H9 (cell line): ENCODE results near the gene CASD1. TPM values are rescaled to one million over a fixed set of nuclear protein-coding genes. Genes with fewer than 3 reads are reported as not detected.

ENCODE experiments used
- DNase-seq: peaks from one replicate; pipeline ENCODE4 v3.0.0-alpha.2; 2017
- H2AFZ ChIP-seq: one replicate; pipeline ENCODE4 v1.6.1; 2013; ENCODE audit warnings: mild to moderate bottlenecking, low read length, control low read depth, moderate library complexity
- H2AK5ac ChIP-seq: 2 replicates; pipeline ENCODE4 v1.6.1; 2013; ENCODE audit warnings: low read length, control low read depth, mixed read lengths; ENCODE audit not compliant: insufficient read length
- H2BK120ac ChIP-seq: one replicate; pipeline ENCODE4 v1.6.1; 2013; ENCODE audit warnings: low read depth, mild to moderate bottlenecking, low read length, control low read depth, inconsistent platforms; ENCODE audit not compliant: poor library complexity, severe bottlenecking
- H2BK12ac ChIP-seq: 2 replicates; pipeline ENCODE4 v1.6.1; 2013; ENCODE audit warnings: low read length, control low read depth, mixed read lengths, low read depth; ENCODE audit not compliant: insufficient read length
- H2BK15ac ChIP-seq: 2 replicates; pipeline ENCODE4 v1.6.1; 2013; ENCODE audit warnings: low read depth, low read length, control low read depth
- H2BK20ac ChIP-seq: one replicate; pipeline ENCODE4 v1.6.1; 2013; ENCODE audit warnings: low read depth, mild to moderate bottlenecking, low read length, control low read depth, inconsistent platforms; ENCODE audit not compliant: poor library complexity, severe bottlenecking
- H2BK5ac ChIP-seq: 2 replicates; pipeline ENCODE4 v1.6.1; 2013; ENCODE audit warnings: low read length, control low read depth, mixed read lengths; ENCODE audit not compliant: insufficient read length
- H3K14ac ChIP-seq: 2 replicates; pipeline ENCODE4 v1.6.1; 2013; ENCODE audit warnings: low read length, control low read depth; ENCODE audit not compliant: insufficient read depth
- H3K18ac ChIP-seq: 2 replicates; pipeline ENCODE4 v1.6.1; 2013; ENCODE audit warnings: low read depth, mild to moderate bottlenecking, mixed read lengths, low read length, control low read depth; ENCODE audit not compliant: insufficient read length
- H3K23ac ChIP-seq: 2 replicates; pipeline ENCODE4 v1.6.1; 2013; ENCODE audit warnings: low read length, control low read depth, mixed read lengths, low read depth; ENCODE audit not compliant: insufficient read length
- H3K23me2 ChIP-seq: 2 replicates; pipeline ENCODE4 v1.6.1; 2013; ENCODE audit warnings: low read depth, mild to moderate bottlenecking, mixed read lengths, low read length, control low read depth; ENCODE audit not compliant: insufficient read length, poor library complexity, severe bottlenecking
- H3K27ac ChIP-seq: 2 replicates; pipeline ENCODE4 v1.5.1; 2013; ENCODE audit warnings: low read length, control low read depth, mixed read lengths, low read depth; ENCODE audit not compliant: insufficient read length
- H3K27me3 ChIP-seq: 2 replicates; pipeline ENCODE4 v1.6.1; 2013; ENCODE audit warnings: low read length, control low read depth, inconsistent platforms; ENCODE audit not compliant: insufficient read depth
- H3K4ac ChIP-seq: 2 replicates; pipeline ENCODE4 v1.6.1; 2013; ENCODE audit warnings: low read depth, mild to moderate bottlenecking, control low read depth, inconsistent platforms, low read length, moderate library complexity
- H3K4me1 ChIP-seq: 2 replicates; pipeline ENCODE4 v1.6.1; 2013; ENCODE audit warnings: low read length, control low read depth, inconsistent platforms; ENCODE audit not compliant: insufficient read depth
- H3K4me2 ChIP-seq: 2 replicates; pipeline ENCODE4 v1.6.1; 2013; ENCODE audit warnings: low read length, control low read depth, mixed read lengths; ENCODE audit not compliant: insufficient read length, insufficient read depth
- H3K56ac ChIP-seq: 2 replicates; pipeline ENCODE4 v1.6.1; 2013; ENCODE audit warnings: low read depth, mild to moderate bottlenecking, mixed read lengths, low read length, control low read depth; ENCODE audit not compliant: insufficient read length
- H3K79me1 ChIP-seq: 2 replicates; pipeline ENCODE4 v1.6.1; 2013; ENCODE audit warnings: low read depth, mild to moderate bottlenecking, moderate library complexity, low read length, control low read depth, inconsistent platforms; ENCODE audit not compliant: insufficient read depth, poor library complexity, severe bottlenecking
- H3K79me2 ChIP-seq: 2 replicates; pipeline ENCODE4 v1.6.1; 2013; ENCODE audit warnings: low read length, control low read depth, inconsistent platforms; ENCODE audit not compliant: insufficient read depth
- H3K9ac ChIP-seq: 2 replicates; pipeline ENCODE4 v1.6.1; 2013; ENCODE audit warnings: low read length, control low read depth, mixed read lengths; ENCODE audit not compliant: insufficient read length; ENCODE audit errors: extremely low read depth
- H3K9me3 ChIP-seq: one replicate; pipeline ENCODE4 v1.6.1; 2013; ENCODE audit warnings: low read depth, low read length, inconsistent platforms; ENCODE audit not compliant: control insufficient read depth
- H3T11ph ChIP-seq: one replicate; pipeline ENCODE4 v1.6.1; 2013; ENCODE audit warnings: mild to moderate bottlenecking, low read length, control low read depth, inconsistent platforms
- H4K20me1 ChIP-seq: one replicate; pipeline ENCODE4 v1.6.1; 2013; ENCODE audit not compliant: control insufficient read depth, insufficient read length, insufficient read depth
- H4K5ac ChIP-seq: 2 replicates; pipeline ENCODE4 v1.6.1; 2013; ENCODE audit warnings: low read depth, mild to moderate bottlenecking, mixed read lengths, low read length, control low read depth; ENCODE audit not compliant: insufficient read length
- H4K8ac ChIP-seq: replicated peaks from 2 replicates; pipeline ENCODE4 v1.6.1; 2013; ENCODE audit warnings: low read length, control low read depth, mixed read lengths, low read depth; ENCODE audit not compliant: insufficient read length
- H4K91ac ChIP-seq: 2 replicates; pipeline ENCODE4 v1.6.1; 2013; ENCODE audit warnings: low read depth, mild to moderate bottlenecking, moderate library complexity, mixed read lengths, low read length, control low read depth; ENCODE audit not compliant: insufficient read length
- H3K27ac Mint-ChIP-seq, 3 experiments: 2 replicates in 2 of 3; 3 replicates in 1 of 3; pipeline ENCODE4 v1.8.0; 2020 to 2021; ENCODE audit warnings: mixed read lengths in 3 of 3, mild to moderate bottlenecking in 1 of 3, moderate library complexity in 1 of 3
- H3K27me3 Mint-ChIP-seq: 2 replicates; pipeline ENCODE4 v1.8.0; 2021; ENCODE audit warnings: low read depth, mild to moderate bottlenecking, moderate library complexity, mixed read lengths
- H3K36me3 Mint-ChIP-seq, 3 experiments: 2 replicates in 2 of 3; 3 replicates in 1 of 3; pipeline ENCODE4 v1.8.0; 2020 to 2021; ENCODE audit warnings: low read depth in 3 of 3, mixed read lengths in 3 of 3; ENCODE audit not compliant: insufficient read depth in 1 of 3
- H3K4me1 Mint-ChIP-seq, 2 experiments: 2 replicates each; pipeline ENCODE4 v1.8.0; 2020; ENCODE audit warnings: mixed read lengths in 2 of 2
- H3K4me3 Mint-ChIP-seq, 2 experiments: 2 replicates in 1 of 2; 3 replicates in 1 of 2; pipeline ENCODE4 v1.8.0; 2020 to 2021; ENCODE audit warnings: mild to moderate bottlenecking in 2 of 2, mixed read lengths in 2 of 2, moderate library complexity in 1 of 2
- H3K9me3 Mint-ChIP-seq, 2 experiments: 2 replicates in 1 of 2; 3 replicates in 1 of 2; pipeline ENCODE4 v1.8.0; 2020; ENCODE audit warnings: mild to moderate bottlenecking in 2 of 2, mixed read lengths in 2 of 2, moderate library complexity in 1 of 2
- WGBS: extraction: QIAGEN DNeasy Blood & Tissue Kit; methylation state at CpG from one replicate; pipeline ENCODE4 v1.1.7; 2013; ENCODE audit warnings: missing lambda C conversion rate, low lambda C conversion rate, mixed read lengths; ENCODE audit not compliant: insufficient read length; ENCODE audit errors: extremely low coverage; 5-methylcytosine and 5-hydroxymethylcytosine counted together
- total RNA-seq: library from RNA; stranded (reverse); gene quantifications from 2 replicates; pipeline ENCODE4 v1.2.1, GENCODE V29; 2021
- TF ChIP-seq, protein P1 (sequence below): fragments of 200-600 bp; sonication (generic); conservative IDR thresholded peaks from 3 replicates; pipeline ENCODE4 v1.8.0; 2021; ENCODE audit warnings: antibody characterized with exemption, mild to moderate bottlenecking

The CASD1 gene
- total RNA-seq, 1 experiment from 2014 or later, result 21.6 TPM

DNA sequence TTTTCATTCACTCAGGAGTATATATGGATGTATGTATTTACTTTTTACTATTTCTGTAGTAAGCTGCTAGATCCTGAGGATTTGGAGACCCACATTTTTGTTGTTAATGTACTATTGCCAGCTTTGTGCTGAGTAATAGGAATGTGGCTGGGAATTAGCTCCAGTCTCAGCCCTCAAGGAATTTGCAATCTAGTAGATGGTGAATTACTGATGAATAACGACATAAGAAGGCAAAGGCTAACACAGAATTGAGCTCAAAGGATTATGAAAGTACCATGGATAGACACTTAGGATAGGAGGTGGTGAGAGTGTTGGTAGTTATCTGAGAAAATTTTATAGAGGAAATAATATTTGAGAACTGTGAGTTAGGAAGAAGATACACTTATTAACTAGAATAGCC lies 19.9 kb downstream of the CASD1 start:
- Histone ChIP-seq H3K56ac (no peak overlapping the region), H3K23me2 (no peaks in the 10 kb centered on the region), H3K4me2 (no peak overlapping the region), H2BK20ac (no peak overlapping the region), H2BK120ac (no peak overlapping the region), H3K9ac (no peak overlapping the region), H3K14ac (no peak overlapping the region), H3K27ac (no peak overlapping the region), H4K91ac (no peak overlapping the region), H4K20me1 (no peaks in the 10 kb centered on the region), H4K5ac (no peak overlapping the region), H2BK12ac (no peak overlapping the region), H2BK5ac (no peak overlapping the region), H4K8ac (no peak overlapping the region), H2AK5ac (no peak overlapping the region), H3K79me1 (no peaks in the 10 kb centered on the region), H3K18ac (no peak overlapping the region), H3T11ph (no peak overlapping the region), H3K23ac (no peak overlapping the region), H3K79me2 (no peaks in the 10 kb centered on the region), H2AFZ (no peak overlapping the region), H3K4me1 (no peaks in the 10 kb centered on the region), H3K9me3 (no peaks in the 10 kb centered on the region), H3K4ac (no peak overlapping the region), H2BK15ac (no peak overlapping the region), H3K27me3 (no peaks in the 10 kb centered on the region)
- DNase-seq, result no peak
- no peaks in the 10 kb centered on the region for H3K9me3 Mint-ChIP-seq
- no peak overlapping the region for H3K4me3 Mint-ChIP-seq
- H3K27ac Mint-ChIP-seq, result no peak overlapping the region
- TF ChIP-seq, protein P1, sequence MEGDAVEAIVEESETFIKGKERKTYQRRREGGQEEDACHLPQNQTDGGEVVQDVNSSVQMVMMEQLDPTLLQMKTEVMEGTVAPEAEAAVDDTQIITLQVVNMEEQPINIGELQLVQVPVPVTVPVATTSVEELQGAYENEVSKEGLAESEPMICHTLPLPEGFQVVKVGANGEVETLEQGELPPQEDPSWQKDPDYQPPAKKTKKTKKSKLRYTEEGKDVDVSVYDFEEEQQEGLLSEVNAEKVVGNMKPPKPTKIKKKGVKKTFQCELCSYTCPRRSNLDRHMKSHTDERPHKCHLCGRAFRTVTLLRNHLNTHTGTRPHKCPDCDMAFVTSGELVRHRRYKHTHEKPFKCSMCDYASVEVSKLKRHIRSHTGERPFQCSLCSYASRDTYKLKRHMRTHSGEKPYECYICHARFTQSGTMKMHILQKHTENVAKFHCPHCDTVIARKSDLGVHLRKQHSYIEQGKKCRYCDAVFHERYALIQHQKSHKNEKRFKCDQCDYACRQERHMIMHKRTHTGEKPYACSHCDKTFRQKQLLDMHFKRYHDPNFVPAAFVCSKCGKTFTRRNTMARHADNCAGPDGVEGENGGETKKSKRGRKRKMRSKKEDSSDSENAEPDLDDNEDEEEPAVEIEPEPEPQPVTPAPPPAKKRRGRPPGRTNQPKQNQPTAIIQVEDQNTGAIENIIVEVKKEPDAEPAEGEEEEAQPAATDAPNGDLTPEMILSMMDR, result no peak
- H3K27me3 Mint-ChIP-seq, result no peaks in the 10 kb centered on the region
- WGBS, result no CpG with 5 or more reads among the region's 1 CpG
- H3K36me3 Mint-ChIP-seq, result peaks cover 0 to 21% (median 14%) of the 10 kb centered on the region in 3 experiments; a peak in 5 of 7 replicates
- no peaks in the 10 kb centered on the region for H3K4me1 Mint-ChIP-seq
